Endothelial cell of umbilical vein (primary cell): ENCODE measurements around the gene SH3BGRL2. TPM values are rescaled to one million over a fixed set of nuclear protein-coding genes. Genes with fewer than 3 reads are reported as not detected.
A peak's percentile ranks its signal among the peaks of the same experiment; 100 is the strongest.

Source experiments
- BruUV-seq: library from RNA; stranded (reverse); fragments of 400-500 nt; replicated peaks from 2 replicates; lab custom pipeline; 2021; lab: Mats Ljungman, UMichigan
- CTCF ChIA-PET: fragments of 300-600, 350-600 bp; sonication (Branson Sonifier 250); formaldehyde crosslinking; loops from one replicate; lab custom pipeline; 2021; ENCODE audit warnings: antibody characterized with exemption, inconsistent platforms; lab: Charles Lee
- POLR2A ChIA-PET: fragments of 300-600, 350-600 bp; sonication (Branson Sonifier 250); formaldehyde crosslinking; loops from one replicate; lab custom pipeline; 2021; ENCODE audit warnings: antibody characterized with exemption, inconsistent platforms; lab: Charles Lee
- DNase-seq: peaks from one replicate; pipeline ENCODE4 v3.0.0-alpha.2; 2011; ENCODE audit warnings: low read depth, low spot score
- FAIRE-seq: peaks from 2 replicates; lab custom pipeline; 2011; peaks lifted over from hg19 to GRCh38; lab: Jason Lieb, UNC
- H2AFZ ChIP-seq: 2 replicates; pipeline ENCODE4 v1.6.0; 2012; ENCODE audit warnings: low read depth, low read length, control low read depth, inconsistent platforms
- H3K27ac ChIP-seq: 2 replicates; pipeline ENCODE4 v1.5.1; 2011; ENCODE audit warnings: low read depth, mild to moderate bottlenecking, control low read depth, low read length, moderate library complexity; ENCODE audit not compliant: insufficient read depth
- H3K27me3 ChIP-seq, 2 experiments: 2 replicates each; pipeline versions ENCODE4 v1.6.0 to v1.6.1; 2011; ENCODE audit warnings: low read length in 2 of 2, mixed read lengths in 1 of 2; ENCODE audit not compliant: control insufficient read depth in 2 of 2, insufficient read depth in 2 of 2
- H3K36me3 ChIP-seq, 2 experiments: 2 replicates in 1 of 2; 3 replicates in 1 of 2; pipeline ENCODE4 v1.5.1; 2011; ENCODE audit warnings: low read length in 2 of 2, mild to moderate bottlenecking in 1 of 2, moderate library complexity in 1 of 2; ENCODE audit not compliant: control insufficient read depth in 2 of 2, insufficient read depth in 2 of 2; ENCODE audit errors: extremely low read depth in 1 of 2
- H3K4me1 ChIP-seq: 3 replicates; pipeline ENCODE4 v1.5.1; 2011; ENCODE audit warnings: mild to moderate bottlenecking, low read length; ENCODE audit not compliant: control insufficient read depth, insufficient read depth; ENCODE audit errors: extremely low read depth
- H3K4me2 ChIP-seq: 2 replicates; pipeline ENCODE4 v1.6.1; 2011; ENCODE audit warnings: low read length, control low read depth, mixed read lengths; ENCODE audit not compliant: insufficient read depth
- H3K4me3 ChIP-seq, 3 experiments: fragments of 200-600 bp in 1 of 3; sonication (generic), shearing (Covaris generic) in 1 of 3; replicated peaks in 1 of 3; 2 replicates each; pipeline ENCODE4 v1.5.1; 2011 to 2016; ENCODE audit warnings: control low read depth in 3 of 3, low read length in 3 of 3, mild to moderate bottlenecking in 2 of 3, inconsistent platforms in 1 of 3, low read depth in 1 of 3, moderate library complexity in 1 of 3; ENCODE audit not compliant: insufficient read depth in 1 of 3
- H3K79me2 ChIP-seq: 2 replicates; pipeline ENCODE4 v1.6.0; 2012; ENCODE audit warnings: low read length, inconsistent platforms; ENCODE audit not compliant: control insufficient read depth, insufficient read depth
- H3K9ac ChIP-seq: replicated peaks from 2 replicates; pipeline ENCODE3; 2011; ENCODE audit warnings: low read length, control low read depth; ENCODE audit not compliant: insufficient read depth; ENCODE audit errors: extremely low read depth
- H3K9me1 ChIP-seq: replicated peaks from 3 replicates; pipeline ENCODE4 v1.6.0; 2011; ENCODE audit warnings: mild to moderate bottlenecking, low read length; ENCODE audit not compliant: control insufficient read depth, insufficient read depth; ENCODE audit errors: extremely low read depth
- H3K9me3 ChIP-seq: replicated peaks from 2 replicates; pipeline ENCODE4 v1.5.1; 2012; ENCODE audit warnings: low read length, inconsistent platforms; ENCODE audit not compliant: control insufficient read depth, insufficient read depth
- H4K20me1 ChIP-seq: replicated peaks from 2 replicates; pipeline ENCODE3; 2011; ENCODE audit warnings: mild to moderate bottlenecking, low read length; ENCODE audit not compliant: control insufficient read depth, insufficient read depth; ENCODE audit errors: extremely low read depth
- FOS ChIP-seq: IDR thresholded peaks from 2 replicates; pipeline ENCODE4 v1.6.1; 2011; ENCODE audit warnings: mild to moderate bottlenecking, low read length, moderate library complexity, borderline replicate concordance; ENCODE audit not compliant: insufficient read depth
- GATA2 ChIP-seq: IDR thresholded peaks from 2 replicates; pipeline ENCODE4 v1.7.0; 2011; ENCODE audit warnings: low read depth, mild to moderate bottlenecking, moderate library complexity, mixed read lengths, low read length; ENCODE audit not compliant: insufficient read length, insufficient read depth
- JUN ChIP-seq: IDR thresholded peaks from 2 replicates; pipeline ENCODE4 v1.6.1; 2011; ENCODE audit warnings: borderline replicate concordance, low read depth; ENCODE audit not compliant: insufficient read length, insufficient read depth
- MYC ChIP-seq: IDR thresholded peaks from one replicate; pipeline ENCODE4 v1.6.1; 2011; ENCODE audit warnings: mild to moderate bottlenecking, low read depth, low read length
- POLR2AphosphoS5 ChIP-seq: IDR thresholded peaks from 2 replicates; pipeline ENCODE4 v1.6.1; 2012; ENCODE audit warnings: low read depth, mild to moderate bottlenecking, control low read depth, low read length, moderate library complexity; ENCODE audit not compliant: insufficient read depth
- dilution Hi-C: fragments of 300-500 bp; cut with MboI; formaldehyde crosslinking; loops from one replicate; pipeline ENCODE4 v1.15.0; 2019; ENCODE audit warnings: low sequenced_read_pairs; ENCODE audit not compliant: extremely low pct_ligation_motif_present
- intact Hi-C: fragments of 100-400 bp; cut with micrococcal nuclease; formaldehyde crosslinking; loops from one replicate; pipeline ENCODE4 v1.10.0; 2022
- polyA plus RNA-seq, 4 experiments: library from polyadenylated mRNA; depleted of rRNA in 3 of 4; stranded (reverse) in 3 of 4; unstranded in 1 of 4; fragments of >200 nt; gene quantifications; 2 replicates each; pipeline versions ENCODE4 v1.2.1 to v1.2.3, GENCODE V29; 2011 to 2012; ENCODE audit warnings: missing spikeins in 1 of 4
- total RNA-seq: library from RNA; stranded (reverse); gene quantifications from 2 replicates; pipeline ENCODE4 v1.2.3, GENCODE V29; 2021
- TF ChIP-seq, protein P1 (sequence below): IDR thresholded peaks from 2 replicates; pipeline ENCODE4 v1.6.1; 2011; ENCODE audit not compliant: insufficient read depth, insufficient read length

The SH3BGRL2 gene
- total and polyA plus RNA-seq, 2 donors (not counting 3 experiments of a cell fraction or from before 2014, with no cell fraction given): 3.2 to 10.7 TPM

DNA sequence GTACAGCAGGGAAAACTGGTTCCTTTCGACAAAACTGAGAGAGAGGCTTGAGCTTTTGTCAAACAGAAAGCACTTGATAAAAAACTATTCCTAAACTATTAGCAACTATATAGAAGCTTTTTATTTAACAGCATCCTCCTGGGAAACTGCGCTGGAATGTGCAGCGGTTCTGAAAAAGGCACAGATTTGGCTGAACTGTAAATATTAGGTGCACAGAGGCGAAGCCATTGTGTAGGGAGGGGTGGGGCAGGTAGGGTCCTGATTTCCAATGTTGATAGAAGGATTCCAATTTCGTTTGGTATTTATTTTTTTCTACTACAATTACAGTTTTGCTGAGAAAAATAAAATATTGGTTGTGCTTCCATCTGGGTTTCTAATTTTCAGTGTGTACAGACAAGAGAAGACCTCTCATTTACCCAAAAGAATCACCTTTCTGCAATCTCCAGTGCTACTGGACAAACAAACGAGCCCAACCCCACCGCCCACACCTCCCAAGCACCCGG lies 698 bp upstream of the SH3BGRL2 start:
- intact Hi-C loops: loop anchor here (5.0 kb wide), 1 partner anchor 553 kb away; the partner anchor contains the start of gene PHIP
- no peak for TF ChIP-seq GATA2
- no peak for TF ChIP-seq JUN
- no peak for TF ChIP-seq FOS
- H3K27me3 ChIP-seq: no peaks in the 10 kb centered on the region

GRCh38 chr6:79631693-79632172 lies 604 bp downstream of the SH3BGRL2 start:
- peak overlapping the region; percentile 97 for H3K4me2 ChIP-seq
- BruUV-seq: no TSS peak
- TF ChIP-seq, protein P1, sequence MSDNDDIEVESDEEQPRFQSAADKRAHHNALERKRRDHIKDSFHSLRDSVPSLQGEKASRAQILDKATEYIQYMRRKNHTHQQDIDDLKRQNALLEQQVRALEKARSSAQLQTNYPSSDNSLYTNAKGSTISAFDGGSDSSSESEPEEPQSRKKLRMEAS: no peak
- TF ChIP-seq POLR2AphosphoS5 (no peak), JUN (no peak), MYC (no peak)
- intact Hi-C loops: loop anchor here (1.0 to 5.0 kb wide), 3 partner anchors 61 to 554 kb away; partner anchors contain the start of genes LCA5 and PHIP
- no peaks in the 10 kb centered on the region for H3K27me3 ChIP-seq
- peaks cover 39% of the 10 kb centered on the region for H3K4me1 ChIP-seq
- H3K27ac ChIP-seq: peak overlapping the region; percentile 34
- H4K20me1 ChIP-seq: no peaks in the 10 kb centered on the region
- H3K79me2 ChIP-seq: peaks cover 20% of the 10 kb centered on the region
- DNase-seq (peak; percentile 22), FAIRE-seq (no peak)
- POLR2A ChIA-PET: interaction anchor here (0.9 kb wide), 1 partner anchor 162 kb away, joined by 3 read pairs; no protein-coding TSS in a partner anchor
- dilution Hi-C loops: no loop called here
- H3K9me1 ChIP-seq: no peaks in the 10 kb centered on the region
- H3K9ac ChIP-seq: peak overlapping the region; percentile 68
- peak overlapping the region; percentile 93 for H2AFZ ChIP-seq
- no peaks in the 10 kb centered on the region for H3K36me3 ChIP-seq
- CTCF ChIA-PET: interaction anchor here (0.8 to 4.9 kb wide), 10 partner anchors 8 to 236 kb away, joined by 3 to 20 read pairs (median 4); no protein-coding TSS in a partner anchor
- H3K9me3 ChIP-seq: no peaks in the 10 kb centered on the region
- peak overlapping the region; percentile 86 to 92 (median 89) for H3K4me3 ChIP-seq

More for the DNA sequence above, 698 bp upstream of the SH3BGRL2 start:
- dilution Hi-C loops: no loop called here
- Histone ChIP-seq H3K4me2 (peak overlapping the region; percentile 88), H3K4me3 (peak overlapping the region; percentile 86 to 92 (median 89)), H2AFZ (peak overlapping the region; percentile 93), H3K9ac (peak overlapping the region; percentile 68), H3K79me2 (peaks cover 13% of the 10 kb centered on the region), H3K36me3 (no peaks in the 10 kb centered on the region), H3K9me1 (no peaks in the 10 kb centered on the region), H3K4me1 (peaks cover 33% of the 10 kb centered on the region), H3K9me3 (no peaks in the 10 kb centered on the region), H3K27ac (no peak overlapping the region), H4K20me1 (no peaks in the 10 kb centered on the region)
- ChIA-PET CTCF (interaction anchor here (1.0 to 4.9 kb wide), 6 partner anchors 8 to 60 kb away, joined by 4 to 20 read pairs (median 6); no protein-coding TSS in a partner anchor), POLR2A (interaction anchor here (0.8 to 0.9 kb wide), 2 partner anchors 10 to 554 kb away, joined by 3 to 7 read pairs; no protein-coding TSS in a partner anchor)
- DNase-seq: no peak
- no peak for FAIRE-seq
- BruUV-seq: no TSS peak
